HT1080 (cell line): ENCODE measurements around the gene RFTN2. TPM values are rescaled to one million over a fixed set of nuclear protein-coding genes. Genes with fewer than 3 reads are reported as not detected.
"Not testable (repeated sequence)": the region's sequence is repeated elsewhere in the genome, so short reads cannot be mapped to it uniquely, and the experiment has no call there.

Source experiments
- DNase-seq: peaks from one replicate; pipeline ENCODE4 v3.0.0-alpha.2; 2015; ENCODE audit warnings: low read depth
- small RNA-seq: library from RNA; depleted of rRNA; stranded (forward); fragments of <200 nt; gene quantifications from one replicate; pipeline ENCODE3, GENCODE V24; 2014
- total RNA-seq: library from RNA; depleted of rRNA; stranded (reverse); fragments of >200 nt; shearing (Covaris generic); gene quantifications from 2 replicates; pipeline ENCODE4 v1.2.3, GENCODE V29; 2014; rRNA removed

Gene RFTN2
- total RNA-seq, 1 experiment from 2014 or later: not detected

GRCh38 chr2:197551260-197551659, 124.1 kb downstream of the RFTN2 start:
- DNase-seq: not testable (repeated sequence)

- DNase-seq: no peak
These were observed 126.8 kb downstream of the RFTN2 start for GRCh38 chr2:197548582-197548981.

- DNase-seq: no peak
These were observed 128.1 kb downstream of the RFTN2 start for GRCh38 chr2:197547163-197547900.

GRCh38 chr2:197543206-197543605, 132.2 kb downstream of the RFTN2 start:
- DNase-seq: no peak

GRCh38 chr2:197539734-197540133, 135.7 kb downstream of the RFTN2 start:
- no peak for DNase-seq

- no peak for DNase-seq
These were observed 137.0 kb downstream of the RFTN2 start for GRCh38 chr2:197538412-197538811.

Small RNAs within 50 kb of the gene (small RNA-seq; reads per million reads assigned to genes)
- gene AC020550.1: not detected

Other genes with a start within 250 kb of the RFTN2 start
- gene SF3B1, start 240.6 kb downstream of the RFTN2 start, total RNA-seq: 137 and 168 TPM in 2 replicates
- gene COQ10B, start 222.0 kb downstream of the RFTN2 start, total RNA-seq: 20.2 and 22.3 TPM in 2 replicates
- 475 and 581 TPM in 2 replicates for gene HSPD1, start 175.7 kb downstream of the RFTN2 start, total RNA-seq
- gene HSPE1, start 175.2 kb downstream of the RFTN2 start, total RNA-seq: 266 and 324 TPM in 2 replicates
- 20.1 and 26.2 TPM in 2 replicates for gene MOB4, start 159.5 kb downstream of the RFTN2 start, total RNA-seq
- gene MARS2, start 29.8 kb upstream of the RFTN2 start, total RNA-seq: 9.2 and 13.1 TPM in 2 replicates
- not detected in 2 replicates for gene BOLL, start 109.7 kb upstream of the RFTN2 start, total RNA-seq
- 0.07 and 0.16 TPM in 2 replicates for gene PLCL1, start 129.0 kb upstream of the RFTN2 start, total RNA-seq